GM20000 (cell line): ENCODE data around the gene GYS2.

ENCODE experiments used
- DNase-seq: peaks from one replicate; pipeline ENCODE4 v3.0.0; 2012; ENCODE audit warnings: low spot score
- TF ChIP-seq, protein P1 (sequence below): IDR thresholded peaks from 2 replicates; pipeline ENCODE4 v1.5.1; 2012; ENCODE audit warnings: mild to moderate bottlenecking, control low read depth; ENCODE audit errors: extremely low read depth, missing control alignments

GYS2 gene

GRCh38 chr12:21538061-21538653, 66.5 kb downstream of the GYS2 start:
- TF ChIP-seq, protein P1, sequence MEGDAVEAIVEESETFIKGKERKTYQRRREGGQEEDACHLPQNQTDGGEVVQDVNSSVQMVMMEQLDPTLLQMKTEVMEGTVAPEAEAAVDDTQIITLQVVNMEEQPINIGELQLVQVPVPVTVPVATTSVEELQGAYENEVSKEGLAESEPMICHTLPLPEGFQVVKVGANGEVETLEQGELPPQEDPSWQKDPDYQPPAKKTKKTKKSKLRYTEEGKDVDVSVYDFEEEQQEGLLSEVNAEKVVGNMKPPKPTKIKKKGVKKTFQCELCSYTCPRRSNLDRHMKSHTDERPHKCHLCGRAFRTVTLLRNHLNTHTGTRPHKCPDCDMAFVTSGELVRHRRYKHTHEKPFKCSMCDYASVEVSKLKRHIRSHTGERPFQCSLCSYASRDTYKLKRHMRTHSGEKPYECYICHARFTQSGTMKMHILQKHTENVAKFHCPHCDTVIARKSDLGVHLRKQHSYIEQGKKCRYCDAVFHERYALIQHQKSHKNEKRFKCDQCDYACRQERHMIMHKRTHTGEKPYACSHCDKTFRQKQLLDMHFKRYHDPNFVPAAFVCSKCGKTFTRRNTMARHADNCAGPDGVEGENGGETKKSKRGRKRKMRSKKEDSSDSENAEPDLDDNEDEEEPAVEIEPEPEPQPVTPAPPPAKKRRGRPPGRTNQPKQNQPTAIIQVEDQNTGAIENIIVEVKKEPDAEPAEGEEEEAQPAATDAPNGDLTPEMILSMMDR: no peak
- no peak for DNase-seq

- DNase-seq: no peak
- TF ChIP-seq, protein P1: no peak
Observed at GRCh38 chr12:21529456-21529855, 75.2 kb downstream of the GYS2 start.

- TF ChIP-seq, protein P1: no peak
- no peak for DNase-seq
Observed at GRCh38 chr12:21528953-21529352, 75.7 kb downstream of the GYS2 start.

DNA sequence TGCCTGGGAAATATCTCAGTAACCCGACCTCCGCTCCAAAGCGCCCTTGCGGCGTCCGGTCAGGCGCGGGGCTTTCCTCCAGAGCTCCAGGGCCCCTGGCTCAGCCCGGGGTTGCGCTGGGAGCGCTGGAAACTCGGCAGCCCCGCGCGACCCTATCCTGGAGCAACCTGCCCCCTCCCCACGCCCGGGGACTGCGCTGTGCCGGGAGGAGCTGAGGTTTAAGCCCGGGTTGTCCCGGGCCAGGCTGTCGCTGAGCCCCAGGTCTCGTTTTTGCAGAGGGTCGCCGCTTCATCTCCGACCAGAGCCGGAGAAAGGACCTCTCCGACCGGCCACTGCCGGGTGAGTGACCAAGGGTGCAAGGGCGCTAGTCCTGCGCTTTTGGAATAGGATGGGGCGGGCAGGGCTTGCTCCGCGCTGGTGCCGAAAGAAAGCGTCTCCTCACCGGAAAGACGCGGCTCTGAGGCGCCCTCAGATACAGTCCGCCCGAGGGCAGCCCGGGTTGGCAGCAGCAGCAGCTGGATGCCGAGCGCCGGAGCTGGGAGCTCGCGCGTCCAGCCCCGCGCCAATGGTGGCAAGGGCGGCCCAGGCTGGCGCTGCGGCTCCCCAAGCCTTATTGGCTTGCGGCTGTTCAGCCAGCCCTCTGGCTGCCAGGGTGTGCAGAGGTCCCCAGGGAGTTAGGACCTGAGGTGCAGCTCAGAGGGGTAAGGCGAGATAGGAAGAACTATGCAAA, 77.0 kb downstream of the GYS2 start:
- TF ChIP-seq, protein P1: no peak

GRCh38 chr12:21526721-21527345, 77.8 kb downstream of the GYS2 start:
- DNase-seq: no peak
- TF ChIP-seq, protein P1: no peak

More for the DNA sequence above, 77.0 kb downstream of the GYS2 start:
- peak; percentile 55 for DNase-seq

DNA sequence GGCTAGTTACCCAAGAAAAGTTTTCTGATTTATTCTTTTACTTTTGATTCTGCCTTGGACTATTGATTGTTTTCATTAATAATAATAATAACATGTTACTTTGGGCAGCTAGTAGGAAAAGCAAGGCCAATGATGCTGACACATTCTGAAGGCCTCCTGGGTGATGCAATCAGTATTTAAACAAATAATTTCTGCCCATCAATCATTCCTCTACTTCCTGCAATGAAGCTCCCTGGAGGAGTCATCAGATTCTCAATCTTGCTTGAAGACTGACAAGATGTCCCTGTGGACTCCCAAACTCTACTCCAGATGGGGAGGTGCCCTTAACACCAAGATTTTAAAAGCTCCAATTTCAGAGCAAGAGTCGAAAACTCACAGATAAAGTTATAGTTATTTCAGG, 78.6 kb downstream of the GYS2 start, which contains the start of gene SPX:
Gene SPX, plus strand, starts transcription at position 244 of the 400 bp plus-strand sequence. CDS start 177 bp downstream, outside the sequence.
- no peak for DNase-seq
- TF ChIP-seq, protein P1: no peak

GRCh38 chr12:21523148-21523547, 81.5 kb downstream of the GYS2 start:
- no peak for DNase-seq

More at GRCh38 chr12:21523148-21523547, 81.5 kb downstream of the GYS2 start:
- TF ChIP-seq, protein P1: no peak
